ENCODE measurements around the gene ZCCHC8.

Gene ZCCHC8

DNA sequence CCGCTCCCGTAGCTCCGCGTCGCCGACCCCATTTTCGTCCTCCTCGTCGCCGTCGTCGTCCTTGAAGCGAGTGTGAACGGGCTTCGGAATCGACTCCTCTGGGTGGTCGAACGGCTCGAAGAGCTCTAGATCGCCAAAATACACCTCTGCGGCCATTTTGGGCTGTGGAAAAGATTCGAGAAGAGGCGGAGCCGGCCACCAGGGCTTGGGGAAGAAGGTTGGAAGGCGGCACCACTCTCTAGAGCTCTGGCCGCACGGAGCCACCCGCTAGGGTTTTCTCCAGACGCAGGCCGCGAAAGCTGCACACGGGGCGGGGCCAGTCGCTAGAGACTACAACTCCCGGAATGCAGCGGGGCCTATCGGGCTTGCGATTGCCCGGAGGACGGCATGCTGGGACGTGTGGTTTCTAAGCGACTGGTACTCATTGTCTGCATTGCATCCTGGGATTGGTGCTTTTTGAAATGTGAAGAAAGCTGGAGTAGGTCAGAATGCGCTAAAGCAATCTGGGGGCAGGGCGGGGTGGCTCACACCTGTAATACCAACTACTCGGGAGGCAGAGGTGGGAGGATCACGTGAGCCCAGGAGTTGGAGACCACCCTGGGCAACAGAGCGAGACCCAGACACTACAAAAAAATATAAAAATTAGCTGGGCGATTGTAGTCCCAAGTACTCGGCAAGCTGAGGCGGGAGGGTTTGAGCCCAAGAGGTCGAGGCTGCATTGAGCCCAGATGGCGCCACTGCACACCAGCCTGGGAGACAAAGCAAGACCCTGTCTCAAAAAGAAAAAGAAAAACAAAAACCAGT, at the start of gene ZCCHC8:
Gene ZCCHC8 (minus strand): TSS at position 248 of the 804 bp plus-strand sequence. CDS start 92 bp downstream, at position 156.
- peaks cover 21% of the 10 kb centered on the region for H3K36me3 ChIP-seq (ENCODE audit: insufficient read depth, low read length)
- peak within 1 kb of the TSS; percentile 94 for H3K9ac ChIP-seq (ENCODE audit: low read depth, low read length)
- 0 out of 2 replicates have a peak, but pooled peaks cover 6% of the 10 kb centered on the region for H3K4me1 ChIP-seq (ENCODE audit: insufficient read depth, low read length)
- no peaks in the 10 kb centered on the region for H3K9me3 ChIP-seq (ENCODE audit: control insufficient read depth, insufficient read depth, low read length)

GRCh38 chr12:122547330-122547729, 46.6 kb upstream of the ZCCHC8 start:
- H3K36me3 ChIP-seq (ENCODE audit: insufficient read depth, low read length): peaks cover 14% of the 10 kb centered on the region
- H3K4me1 ChIP-seq (ENCODE audit: insufficient read depth, low read length): no peaks in the 10 kb centered on the region
- no peaks in the 10 kb centered on the region for H3K9me3 ChIP-seq (ENCODE audit: control insufficient read depth, insufficient read depth, low read length)
- H3K9ac ChIP-seq (ENCODE audit: low read depth, low read length): no peak overlapping the region

- Histone ChIP-seq H3K4me1 (ENCODE audit: insufficient read depth, low read length) (no peaks in the 10 kb centered on the region), H3K36me3 (ENCODE audit: insufficient read depth, low read length) (peaks cover 12% of the 10 kb centered on the region), H3K9ac (ENCODE audit: low read depth, low read length) (no peak overlapping the region), H3K9me3 (ENCODE audit: control insufficient read depth, insufficient read depth, low read length) (no peaks in the 10 kb centered on the region)
Measured at GRCh38 chr12:122545855-122546254, 45.1 kb upstream of the ZCCHC8 start.

GRCh38 chr12:122544537-122544936, 43.8 kb upstream of the ZCCHC8 start:
- Histone ChIP-seq H3K36me3 (ENCODE audit: insufficient read depth, low read length) (peaks cover 12% of the 10 kb centered on the region), H3K9me3 (ENCODE audit: control insufficient read depth, insufficient read depth, low read length) (no peaks in the 10 kb centered on the region), H3K4me1 (ENCODE audit: insufficient read depth, low read length) (no peaks in the 10 kb centered on the region), H3K9ac (ENCODE audit: low read depth, low read length) (no peak overlapping the region)

DNA sequence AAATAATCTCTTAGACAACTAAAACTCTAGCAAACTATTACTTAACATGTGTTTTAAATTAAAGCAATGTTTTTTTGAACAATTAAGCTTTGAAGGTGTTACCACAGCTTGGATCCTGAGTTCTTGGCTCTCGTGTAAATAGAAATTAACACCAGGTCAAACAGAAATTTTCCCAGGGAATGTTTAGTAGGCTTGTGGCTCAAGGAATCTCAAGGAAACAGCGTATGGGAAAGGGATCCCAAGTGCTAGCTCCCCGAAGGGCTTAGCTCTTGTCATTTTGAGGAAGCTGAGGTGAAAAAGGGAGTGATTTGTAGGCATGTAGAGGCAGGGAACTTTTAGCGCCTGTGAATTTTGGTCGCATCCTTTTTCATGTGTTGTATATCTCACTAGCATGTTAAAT, 37.8 kb upstream of the ZCCHC8 start:
- Histone ChIP-seq H3K36me3 (ENCODE audit: insufficient read depth, low read length) (peaks cover 28% of the 10 kb centered on the region), H3K4me1 (ENCODE audit: insufficient read depth, low read length) (no peaks in the 10 kb centered on the region; the same call in 1 of the 2 replicates), H3K9ac (ENCODE audit: low read depth, low read length) (no peak overlapping the region), H3K9me3 (ENCODE audit: control insufficient read depth, insufficient read depth, low read length) (no peaks in the 10 kb centered on the region)

DNA sequence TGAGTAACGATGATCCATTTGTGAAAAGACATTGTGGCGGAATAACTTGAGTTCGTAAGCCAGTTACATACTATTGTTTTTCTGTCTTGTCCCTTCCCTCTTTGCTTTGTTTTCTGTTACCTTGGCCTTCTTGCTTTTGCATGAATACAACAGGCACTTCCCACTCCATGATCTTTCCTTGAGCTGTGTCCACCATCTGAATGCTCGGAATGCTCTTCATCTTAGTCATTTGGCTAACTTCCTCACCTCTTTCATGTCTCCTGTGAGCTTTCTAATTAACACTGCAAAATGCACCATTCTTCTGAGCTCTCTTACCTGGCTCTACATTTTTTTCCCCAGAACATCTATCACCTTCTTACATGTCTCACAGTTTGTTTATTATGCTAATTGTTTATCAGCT, 36.3 kb upstream of the ZCCHC8 start:
- H3K9ac ChIP-seq (ENCODE audit: low read depth, low read length): no peak overlapping the region
- no peaks in the 10 kb centered on the region; the same call in 1 of the 2 replicates for H3K4me1 ChIP-seq (ENCODE audit: insufficient read depth, low read length)
- peaks cover 27% of the 10 kb centered on the region for H3K36me3 ChIP-seq (ENCODE audit: insufficient read depth, low read length)
- H3K9me3 ChIP-seq (ENCODE audit: control insufficient read depth, insufficient read depth, low read length): no peaks in the 10 kb centered on the region

DNA sequence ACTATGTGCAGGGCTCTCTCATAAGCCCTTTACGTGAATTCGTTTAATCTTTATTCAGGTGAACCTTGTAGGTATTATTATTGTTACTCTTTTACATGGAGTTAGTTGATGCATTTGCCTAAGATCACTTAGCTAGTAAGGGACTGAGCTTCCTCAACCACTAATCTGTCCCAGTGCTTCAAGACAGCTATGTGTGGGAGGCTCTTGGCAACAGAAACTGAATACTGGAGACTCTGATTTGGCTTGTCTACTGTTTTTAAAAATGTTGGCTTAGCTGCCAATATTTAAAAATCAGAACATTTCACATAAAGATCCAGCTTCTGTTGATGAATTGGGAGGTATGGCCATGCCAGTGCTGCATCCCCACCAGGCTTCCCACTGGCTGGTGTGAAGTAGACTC, 33.1 kb upstream of the ZCCHC8 start:
- Histone ChIP-seq H3K4me1 (ENCODE audit: insufficient read depth, low read length) (no peaks in the 10 kb centered on the region; the same call in 1 of the 2 replicates), H3K36me3 (ENCODE audit: insufficient read depth, low read length) (peaks cover 29% of the 10 kb centered on the region), H3K9ac (ENCODE audit: low read depth, low read length) (no peak overlapping the region), H3K9me3 (ENCODE audit: control insufficient read depth, insufficient read depth, low read length) (no peaks in the 10 kb centered on the region)

- Histone ChIP-seq H3K36me3 (ENCODE audit: insufficient read depth, low read length) (peaks cover 11% of the 10 kb centered on the region), H3K9ac (ENCODE audit: low read depth, low read length) (no peak overlapping the region), H3K9me3 (ENCODE audit: control insufficient read depth, insufficient read depth, low read length) (no peaks in the 10 kb centered on the region), H3K4me1 (ENCODE audit: insufficient read depth, low read length) (no peaks in the 10 kb centered on the region; the same call in 1 of the 2 replicates)
Measured at GRCh38 chr12:122528992-122529391, 28.3 kb upstream of the ZCCHC8 start.

- Histone ChIP-seq H3K36me3 (ENCODE audit: insufficient read depth, low read length) (peaks cover 11% of the 10 kb centered on the region), H3K9ac (ENCODE audit: low read depth, low read length) (no peak overlapping the region), H3K4me1 (ENCODE audit: insufficient read depth, low read length) (peaks cover 3% of the 10 kb centered on the region; the same call in 1 of the 2 replicates), H3K9me3 (ENCODE audit: control insufficient read depth, insufficient read depth, low read length) (no peaks in the 10 kb centered on the region)
Measured at GRCh38 chr12:122528582-122528981, 27.9 kb upstream of the ZCCHC8 start.

DNA sequence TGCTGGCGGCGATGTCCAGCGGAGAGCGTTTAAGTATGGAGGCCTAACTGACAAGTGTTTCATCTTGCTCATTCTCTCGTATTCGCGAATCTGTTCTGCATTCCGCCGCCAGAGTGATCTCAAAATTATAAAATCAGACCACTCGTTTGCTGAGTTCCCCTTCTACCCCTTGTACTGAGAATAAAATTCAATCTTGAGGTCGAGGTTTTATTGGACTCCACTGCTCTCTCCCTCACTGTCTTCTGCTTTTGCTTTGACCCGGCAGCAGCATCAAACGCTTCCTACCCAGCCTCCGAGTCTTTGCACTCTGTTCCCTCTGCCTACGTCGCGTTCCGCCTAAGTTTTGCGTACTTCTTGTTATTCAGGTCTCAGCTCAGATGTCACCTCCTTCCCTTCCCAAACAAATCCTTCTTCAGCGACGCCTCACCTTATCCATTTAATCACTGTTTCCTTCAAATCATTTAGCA, 26.8 kb upstream of the ZCCHC8 start:
- Histone ChIP-seq H3K9me3 (ENCODE audit: control insufficient read depth, insufficient read depth, low read length) (no peaks in the 10 kb centered on the region), H3K9ac (ENCODE audit: low read depth, low read length) (peak overlapping the region; percentile 100), H3K36me3 (ENCODE audit: insufficient read depth, low read length) (peaks cover 7% of the 10 kb centered on the region)

GRCh38 chr12:122526683-122527477, 26.1 kb upstream of the ZCCHC8 start, which contains the start of the genes KNTC1 and RSRC2:
Gene KNTC1, plus strand, starts transcription at chr12:122527249. Its CDS starts 2,815 bp downstream, at chr12:122530064.
Gene RSRC2, minus strand, starts transcription at chr12:122526936. Its CDS starts 83 bp downstream, at chr12:122526853.
- Histone ChIP-seq H3K9me3 (ENCODE audit: control insufficient read depth, insufficient read depth, low read length) (no peaks in the 10 kb centered on the region), H3K36me3 (ENCODE audit: insufficient read depth, low read length) (peaks cover 12% of the 10 kb centered on the region), H3K4me1 (ENCODE audit: insufficient read depth, low read length) (peaks cover 3% of the 10 kb centered on the region; the same call in 1 of the 2 replicates), H3K9ac (ENCODE audit: low read depth, low read length) (peak within 1 kb of the TSS; percentile 100)

More for the DNA sequence above, 26.8 kb upstream of the ZCCHC8 start:
- H3K4me1 ChIP-seq (ENCODE audit: insufficient read depth, low read length): peaks cover 3% of the 10 kb centered on the region; the same call in 1 of the 2 replicates

- Histone ChIP-seq H3K36me3 (ENCODE audit: insufficient read depth, low read length) (peaks cover 27% of the 10 kb centered on the region), H3K9me3 (ENCODE audit: control insufficient read depth, insufficient read depth, low read length) (no peaks in the 10 kb centered on the region), H3K9ac (ENCODE audit: low read depth, low read length) (peak overlapping the region; percentile 56), H3K4me1 (ENCODE audit: insufficient read depth, low read length) (peaks cover 3% of the 10 kb centered on the region; the same call in 1 of the 2 replicates)
Measured at GRCh38 chr12:122523846-122524718, 23.4 kb upstream of the ZCCHC8 start.

DNA sequence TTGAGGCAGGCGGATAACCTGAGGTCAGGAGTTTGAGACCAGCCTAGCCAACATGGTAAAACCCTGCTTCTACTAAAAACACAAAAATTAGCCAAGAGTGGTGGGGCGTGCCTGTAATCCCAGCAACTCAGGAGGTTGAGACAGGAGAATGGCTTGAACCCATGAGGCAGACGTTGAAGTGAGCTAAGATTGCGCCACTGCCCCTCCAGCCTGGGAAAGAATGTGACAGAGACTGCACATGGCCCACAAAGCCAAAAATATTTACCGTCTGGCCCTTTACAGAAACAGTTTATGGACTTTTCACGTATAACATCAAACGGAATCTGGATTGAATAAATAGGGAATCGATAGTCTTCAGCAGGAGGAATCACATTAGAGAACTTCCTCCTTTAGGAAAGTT, 22.5 kb upstream of the ZCCHC8 start:
- Histone ChIP-seq H3K4me1 (ENCODE audit: insufficient read depth, low read length) (peaks cover 3% of the 10 kb centered on the region; the same call in 1 of the 2 replicates), H3K9me3 (ENCODE audit: control insufficient read depth, insufficient read depth, low read length) (no peaks in the 10 kb centered on the region), H3K36me3 (ENCODE audit: insufficient read depth, low read length) (peaks cover 31% of the 10 kb centered on the region), H3K9ac (ENCODE audit: low read depth, low read length) (no peak overlapping the region)

All from ES-I3 (cell line).